Measurements from ENCODE around the gene CCDC197.

- TF ChIP-seq POLR2A (IDR thresholded peaks at IDR 0.05; ENCODE audit: low read depth, low read length) (no peak), CTCF (conservative IDR thresholded peaks at IDR 0.05; ENCODE audit: low read depth, low read length) (no peak), MAZ (IDR thresholded peaks at IDR 0.05; ENCODE audit: borderline replicate concordance, low read depth, low read length) (no peak), MAFK (IDR thresholded peaks at IDR 0.05; ENCODE audit: low read depth, low read length) (no peak), FOS (IDR thresholded peaks at IDR 0.05; ENCODE audit: low read depth, low read length) (no peak), BHLHE40 (IDR thresholded peaks at IDR 0.05; ENCODE audit: low read depth, low read length) (no peak), RAD21 (IDR thresholded peaks at IDR 0.05; ENCODE audit: low read length) (no peak), SMC3 (IDR thresholded peaks at IDR 0.05; ENCODE audit: low read depth, low read length) (no peak), RFX5 (IDR thresholded peaks at IDR 0.05; ENCODE audit: low read depth, low read length) (no peak)
Measured at GRCh38 chr14:94028450-94028826, 31.3 kb downstream of the CCDC197 start.

All from IMR-90 (cell line).